ENCODE measurements around the gene HEBP1. TPM values are rescaled to one million over a fixed set of nuclear protein-coding genes. Genes with fewer than 3 reads are reported as not detected.

HEBP1 gene
- total RNA-seq, 2 donors from 2014 or later = 25.0 to 34.2 TPM

- Mint-ChIP-seq H3K27ac (peak overlapping the region; percentile 60 to 67), H3K36me3 (peaks cover 6% of the 10 kb centered on the region in 2 donors), H3K9me3 (no peaks in the 10 kb centered on the region)
- peak; percentile 14 to 19 for ATAC-seq
- DNase-seq (ENCODE audit: low spot score in 2 of 2) = peak; percentile 48 to 66
These were observed 1.1 kb upstream of the HEBP1 start for GRCh38 chr12:13000925-13001774.

DNA sequence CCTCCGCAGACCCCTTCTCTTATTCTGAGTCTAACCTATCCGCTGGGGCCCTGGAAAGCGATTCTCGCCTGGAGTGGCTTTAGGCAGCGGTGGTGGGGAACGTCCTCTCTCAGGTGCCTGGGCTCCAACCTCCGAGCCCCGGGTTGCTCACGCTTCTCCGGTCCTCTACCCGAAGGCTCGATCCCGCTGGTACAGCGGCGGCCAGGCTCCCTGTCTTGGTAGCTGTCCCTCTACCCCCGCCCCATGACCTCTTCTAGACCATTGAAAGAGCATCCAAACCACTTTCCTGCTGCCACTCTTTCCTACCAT, 505 bp upstream of the HEBP1 start:
- ATAC-seq = peak; percentile 56 to 61
- H3K27ac Mint-ChIP-seq = peak overlapping the region; percentile 33 to 60
- no peaks in the 10 kb centered on the region for H3K9me3 Mint-ChIP-seq
- peaks cover 6% of the 10 kb centered on the region in 2 donors for H3K36me3 Mint-ChIP-seq
- DNase-seq (ENCODE audit: low spot score in 2 of 2) = no peak

- Mint-ChIP-seq H3K27ac (peak overlapping the region; percentile 74 to 79), H3K9me3 (no peaks in the 10 kb centered on the region), H3K36me3 (peaks cover 6% of the 10 kb centered on the region in 2 donors)
- peak in 1 of 2 donors; percentile 7 for ATAC-seq
- DNase-seq (ENCODE audit: low spot score in 2 of 2) = no peak
These were observed 650 bp downstream of the HEBP1 start for GRCh38 chr12:12999271-12999958.

DNA sequence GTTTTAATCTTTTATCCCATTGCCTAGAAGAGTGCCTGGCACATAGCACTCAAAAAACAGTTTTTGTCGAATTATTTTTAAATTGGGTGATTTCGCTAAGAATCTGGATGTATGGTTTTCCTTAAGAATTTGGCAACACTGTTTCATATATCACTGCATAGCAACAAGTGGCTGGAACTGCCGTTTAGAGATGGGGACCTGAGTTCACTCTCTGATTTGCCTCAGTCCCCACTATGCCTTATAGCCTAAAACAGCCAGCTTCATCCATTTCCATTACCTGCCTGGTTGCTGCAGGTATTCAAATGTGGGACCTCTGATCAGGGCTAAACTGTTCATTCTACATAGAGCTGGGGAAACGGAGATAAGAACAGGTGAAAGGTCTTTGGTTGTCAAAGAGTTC, 1.8 kb downstream of the HEBP1 start:
- H3K36me3 Mint-ChIP-seq = peaks cover 6 to 10% of the 10 kb centered on the region in 2 donors
- DNase-seq (ENCODE audit: low spot score in 2 of 2) = no peak
- H3K9me3 Mint-ChIP-seq = peaks cover 0 to 5% of the 10 kb centered on the region in 2 donors
- H3K27ac Mint-ChIP-seq = no peak overlapping the region
- ATAC-seq = no peak

- Mint-ChIP-seq H3K27ac (no peak overlapping the region), H3K36me3 (peaks cover 6 to 13% of the 10 kb centered on the region in 2 donors), H3K9me3 (peaks cover 0 to 8% of the 10 kb centered on the region in 2 donors)
- DNase-seq (ENCODE audit: low spot score in 2 of 2) (no peak), ATAC-seq (no peak)
These were observed 2.3 kb downstream of the HEBP1 start for GRCh38 chr12:12997734-12998133.

DNA sequence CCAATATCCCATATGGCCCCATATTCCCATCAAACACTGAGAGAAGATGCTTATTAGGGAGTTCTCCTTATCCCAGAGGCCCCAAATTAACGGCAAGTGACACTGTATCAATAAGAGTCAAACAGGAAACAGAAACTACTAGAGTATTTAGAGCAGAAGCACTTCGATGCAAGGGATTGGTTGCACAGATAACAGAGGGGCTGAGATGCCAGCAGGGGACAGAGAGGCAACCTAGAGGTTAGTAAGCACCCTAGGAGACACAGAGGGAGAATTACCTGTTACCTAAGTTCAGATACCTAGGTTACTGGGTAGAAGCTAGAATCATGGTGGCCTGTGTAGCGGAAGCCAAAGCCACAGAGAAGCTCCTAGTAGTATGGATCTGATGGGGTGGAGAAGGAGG, 2.9 kb downstream of the HEBP1 start:
- Mint-ChIP-seq H3K27ac (no peak overlapping the region), H3K9me3 (peaks cover 0 to 8% of the 10 kb centered on the region in 2 donors), H3K36me3 (peaks cover 6 to 13% of the 10 kb centered on the region in 2 donors)
- DNase-seq (ENCODE audit: low spot score in 2 of 2) = no peak
- ATAC-seq = no peak

DNA sequence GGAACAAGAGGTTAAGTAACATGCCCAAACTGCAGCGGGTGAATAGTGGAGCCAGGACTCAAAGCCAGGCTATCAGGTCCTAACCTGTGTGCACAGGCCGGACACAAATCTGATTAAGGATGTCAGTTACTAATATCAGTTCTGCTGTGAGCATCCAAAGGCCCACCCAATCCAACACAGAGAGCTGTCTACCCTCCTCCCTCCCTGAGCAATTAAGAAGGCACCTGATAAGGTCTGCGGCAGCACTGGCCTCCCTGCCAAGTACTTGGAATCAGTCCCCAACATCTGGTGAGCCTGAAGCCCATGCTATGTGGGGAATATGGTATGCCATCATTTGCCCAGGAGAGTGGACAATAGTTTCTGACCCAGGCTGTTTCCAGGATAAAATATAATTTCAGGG, 3.9 kb downstream of the HEBP1 start:
- peaks cover 0 to 8% of the 10 kb centered on the region in 2 donors for H3K9me3 Mint-ChIP-seq
- ATAC-seq = no peak
- no peak overlapping the region for H3K27ac Mint-ChIP-seq
- H3K36me3 Mint-ChIP-seq = peaks cover 0 to 7% of the 10 kb centered on the region in 2 donors
- DNase-seq (ENCODE audit: low spot score in 2 of 2) = no peak

DNA sequence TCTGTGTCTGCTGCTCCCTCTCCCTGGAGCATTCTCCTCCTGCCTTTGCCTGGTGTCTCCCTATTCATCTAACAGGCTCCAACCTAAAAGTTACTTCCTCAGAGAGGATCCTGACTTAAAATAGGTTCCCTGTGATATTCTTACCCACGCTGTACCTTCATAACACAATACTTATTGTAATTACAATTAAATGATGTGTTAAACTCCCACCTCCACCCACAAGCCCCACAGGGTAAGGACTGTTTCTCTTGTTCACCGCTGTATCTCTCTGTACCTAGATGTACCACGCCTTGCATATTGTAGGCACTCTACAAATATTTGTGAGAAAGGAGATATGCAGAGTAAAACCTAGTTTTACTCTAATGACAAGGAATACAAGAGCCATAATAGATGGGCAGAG, 5.0 kb downstream of the HEBP1 start:
- Mint-ChIP-seq H3K36me3 (peaks cover 0 to 7% of the 10 kb centered on the region in 2 donors), H3K27ac (no peak overlapping the region), H3K9me3 (peaks cover 0 to 8% of the 10 kb centered on the region in 2 donors)
- ATAC-seq (no peak), DNase-seq (ENCODE audit: low spot score in 2 of 2) (no peak)

- peaks cover 0 to 7% of the 10 kb centered on the region in 2 donors for H3K36me3 Mint-ChIP-seq
- DNase-seq (ENCODE audit: low spot score in 2 of 2) = no peak
- H3K27ac Mint-ChIP-seq = peak overlapping the region; percentile 35 to 72
- ATAC-seq = no peak
- H3K9me3 Mint-ChIP-seq = peaks cover 0 to 8% of the 10 kb centered on the region in 2 donors
These were observed 6.7 kb downstream of the HEBP1 start for GRCh38 chr12:12993367-12993766.

DNA sequence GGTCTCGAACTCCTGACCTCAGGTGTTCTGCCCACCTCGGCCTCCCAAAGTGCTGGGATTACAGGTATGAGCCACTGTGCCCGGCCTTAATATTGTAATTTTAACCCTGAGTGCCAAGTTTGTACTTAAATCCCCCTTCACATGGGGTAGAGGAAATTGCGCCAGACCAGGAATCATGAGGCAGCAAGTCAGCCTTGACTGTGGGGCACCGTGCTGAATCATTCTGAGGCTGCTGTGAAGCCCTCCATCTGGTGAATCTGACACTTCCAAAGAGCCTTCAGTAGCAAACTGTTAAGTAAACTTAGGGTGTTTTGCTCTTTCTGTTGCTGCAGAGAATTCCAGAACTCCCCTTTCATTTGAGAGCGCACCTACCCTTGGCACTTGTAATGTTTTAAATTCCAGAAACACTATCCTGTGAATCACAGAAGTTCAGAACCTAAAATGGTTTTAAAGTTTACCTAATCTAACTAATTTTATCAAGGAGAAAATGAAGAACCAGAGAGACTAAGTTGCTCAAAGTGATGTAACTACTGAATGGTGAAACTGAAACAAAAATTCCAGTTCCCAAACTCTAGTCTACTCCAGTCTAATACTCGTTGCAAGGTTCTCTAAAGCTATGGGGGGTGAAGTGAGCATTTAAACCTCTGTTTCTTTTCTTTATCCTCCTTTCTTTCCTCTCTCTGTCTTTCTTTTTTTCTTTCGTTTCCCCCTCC, 7.5 kb downstream of the HEBP1 start:
- H3K27ac Mint-ChIP-seq = peak overlapping the region; percentile 35 to 72
- H3K36me3 Mint-ChIP-seq = peaks cover 0 to 7% of the 10 kb centered on the region in 2 donors
- no peak for DNase-seq (ENCODE audit: low spot score in 2 of 2)
- no peak for ATAC-seq
- H3K9me3 Mint-ChIP-seq = peaks cover 0 to 8% of the 10 kb centered on the region in 2 donors

DNA sequence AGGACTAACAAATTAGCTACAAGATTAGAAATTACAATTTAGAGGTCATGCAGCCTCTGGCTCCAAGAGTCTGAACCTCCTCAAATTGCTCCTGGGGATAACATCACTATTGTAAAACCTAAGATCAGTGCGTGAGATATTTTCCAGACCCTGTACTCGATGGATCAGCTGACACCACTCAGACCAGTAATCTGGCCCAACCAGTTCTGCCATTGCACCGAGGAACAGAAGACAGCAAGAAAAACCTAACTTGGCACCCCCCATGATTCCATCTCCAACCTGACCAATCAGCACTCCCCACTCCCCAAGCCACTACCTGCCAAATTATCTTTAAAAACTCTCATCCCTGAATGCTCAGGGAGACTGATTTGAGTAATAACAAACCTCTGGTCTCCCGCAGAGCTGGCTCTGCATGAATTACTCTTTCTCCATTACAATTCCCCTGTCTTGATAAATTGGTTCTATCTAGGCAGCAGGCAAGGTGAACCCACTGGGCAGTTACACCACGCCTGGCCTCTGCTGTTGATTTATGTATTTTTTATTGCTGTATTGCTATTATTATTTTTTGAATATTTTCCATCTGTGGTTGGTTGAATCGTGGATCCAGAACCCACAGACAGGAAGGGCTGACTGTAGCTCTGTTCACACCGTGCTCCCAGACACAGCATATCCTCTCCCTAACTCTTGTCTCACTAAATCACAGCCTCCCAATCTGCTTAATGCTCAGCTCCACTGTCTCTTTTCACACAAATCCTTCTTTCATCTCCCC, 9.2 kb downstream of the HEBP1 start:
- peaks cover 0 to 8% of the 10 kb centered on the region in 2 donors for H3K9me3 Mint-ChIP-seq
- peaks cover 0 to 7% of the 10 kb centered on the region in 2 donors for H3K36me3 Mint-ChIP-seq
- peak overlapping the region; percentile 2 to 8 for H3K27ac Mint-ChIP-seq
- ATAC-seq = no peak
- DNase-seq (ENCODE audit: low spot score in 2 of 2) = no peak

- ATAC-seq (no peak), DNase-seq (ENCODE audit: low spot score in 2 of 2) (no peak)
- H3K27ac Mint-ChIP-seq = peak overlapping the region in 1 of 2 donors; percentile 53
- H3K9me3 Mint-ChIP-seq = no peaks in the 10 kb centered on the region
- H3K36me3 Mint-ChIP-seq = no peaks in the 10 kb centered on the region
These were observed 12.6 kb downstream of the HEBP1 start for GRCh38 chr12:12987421-12987820.

GRCh38 chr12:12986775-12987331, 13.2 kb downstream of the HEBP1 start:
- ATAC-seq (no peak), DNase-seq (ENCODE audit: low spot score in 2 of 2) (no peak)
- H3K36me3 Mint-ChIP-seq = no peaks in the 10 kb centered on the region
- no peak overlapping the region for H3K27ac Mint-ChIP-seq
- H3K9me3 Mint-ChIP-seq = no peaks in the 10 kb centered on the region

DNA sequence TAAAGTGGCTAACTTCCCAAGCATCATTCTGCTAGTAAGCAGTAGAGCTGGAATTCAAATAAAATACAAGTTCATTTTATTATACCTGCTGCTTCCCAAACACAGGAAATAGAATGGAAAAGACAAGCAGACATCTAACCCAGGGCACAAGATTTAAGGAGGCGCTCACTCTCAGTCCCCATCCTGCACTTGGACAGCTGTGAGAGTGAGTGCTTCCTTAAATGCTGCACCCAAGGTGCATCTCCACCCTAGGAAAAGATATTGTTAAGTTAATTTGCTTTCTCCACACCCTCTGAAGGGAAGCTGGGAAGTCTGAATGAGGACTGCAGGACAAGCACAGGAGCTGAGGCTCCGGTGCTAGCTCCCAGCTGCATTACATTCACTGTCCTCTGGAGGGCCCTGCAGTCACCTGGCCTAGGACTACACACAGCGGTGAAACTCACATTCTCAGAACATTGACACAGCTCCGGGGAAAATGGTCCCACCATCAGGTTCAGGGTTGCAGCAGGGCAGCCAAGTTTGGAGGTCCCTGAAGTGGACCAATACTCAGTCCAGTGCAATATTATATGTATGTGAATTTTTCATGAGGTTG, 14.2 kb downstream of the HEBP1 start:
- ATAC-seq (peak; percentile 66 to 84), DNase-seq (ENCODE audit: low spot score in 2 of 2) (peak in 1 of 2 donors; percentile 25)
- H3K27ac Mint-ChIP-seq = no peak overlapping the region
- H3K9me3 Mint-ChIP-seq = no peaks in the 10 kb centered on the region
- H3K36me3 Mint-ChIP-seq = no peaks in the 10 kb centered on the region

GRCh38 chr12:12984149-12984548, 15.9 kb downstream of the HEBP1 start:
- no peaks in the 10 kb centered on the region for H3K9me3 Mint-ChIP-seq
- H3K27ac Mint-ChIP-seq = no peak overlapping the region
- ATAC-seq (no peak), DNase-seq (ENCODE audit: low spot score in 2 of 2) (no peak)
- no peaks in the 10 kb centered on the region for H3K36me3 Mint-ChIP-seq

Data from activated naive CD4-positive, alpha-beta T cell treated with anti-CD3 and anti-CD28 coated beads, Interleukin-2, amount 50 U/mL, for 72 hours (primary cell).